ENCODE data around the gene MRPL20. TPM values are rescaled to one million over a fixed set of nuclear protein-coding genes. Genes with fewer than 3 reads are reported as not detected.
"Not testable (repeated sequence)": the region's sequence is repeated elsewhere in the genome, so short reads cannot be mapped to it uniquely, and the experiment has no call there.

Gene MRPL20
- total RNA-seq, 1 donor: 53.9 TPM

GRCh38 chr1:1370771-1371300, 36.3 kb downstream of the MRPL20 start:
- peaks cover 17% of the 10 kb centered on the region for H4K20me1 ChIP-seq (ENCODE audit: insufficient read depth, low read length)
- H3K36me3 ChIP-seq (ENCODE audit: insufficient read depth, low read length): peaks cover 6% of the 10 kb centered on the region
- H3K27me3 ChIP-seq (ENCODE audit: insufficient read depth, low read length): no peaks in the 10 kb centered on the region
- no peak overlapping the region for H3K4me3 ChIP-seq (ENCODE audit: insufficient read depth, low read length)
- no peak overlapping the region for H2AFZ ChIP-seq (ENCODE audit: low read length)
- peaks cover 4% of the 10 kb centered on the region for H3K9me3 ChIP-seq (ENCODE audit: low read depth, low read length)
- no peak overlapping the region for H3K27ac ChIP-seq (ENCODE audit: low read depth, low read length)
- TF ChIP-seq CTCF (IDR thresholded peaks at IDR 0.05; ENCODE audit: extremely low read depth, low read depth, low read length): no peak
- peak overlapping the region; percentile 33 for H3K4me2 ChIP-seq (ENCODE audit: insufficient read depth, low read length)
- DNase-seq (ENCODE audit: insufficient read length, low spot score, missing footprints): peak; percentile 47
- H3K79me2 ChIP-seq (ENCODE audit: insufficient read depth, low read length): peaks cover 32% of the 10 kb centered on the region
- peaks cover 25% of the 10 kb centered on the region for H3K4me1 ChIP-seq (ENCODE audit: insufficient read depth, low read length)

GRCh38 chr1:1370094-1370493, 37.0 kb downstream of the MRPL20 start:
- H3K4me1 ChIP-seq (ENCODE audit: insufficient read depth, low read length): peaks cover 25% of the 10 kb centered on the region
- not testable (repeated sequence) for DNase-seq (ENCODE audit: insufficient read length, low spot score, missing footprints); H3K27me3 ChIP-seq (ENCODE audit: insufficient read depth, low read length); H3K4me2 ChIP-seq (ENCODE audit: insufficient read depth, low read length); H3K4me3 ChIP-seq (ENCODE audit: insufficient read depth, low read length); H3K9me3 ChIP-seq (ENCODE audit: low read depth, low read length); H3K36me3 ChIP-seq (ENCODE audit: insufficient read depth, low read length); H2AFZ ChIP-seq (ENCODE audit: low read length); H3K27ac ChIP-seq (ENCODE audit: low read depth, low read length)
- peaks cover 32% of the 10 kb centered on the region for H3K79me2 ChIP-seq (ENCODE audit: insufficient read depth, low read length)
- H4K20me1 ChIP-seq (ENCODE audit: insufficient read depth, low read length): peaks cover 17% of the 10 kb centered on the region

GRCh38 chr1:1367315-1367714, 39.8 kb downstream of the MRPL20 start:
- no peaks in the 10 kb centered on the region for H3K27me3 ChIP-seq (ENCODE audit: insufficient read depth, low read length)
- H3K9me3 ChIP-seq (ENCODE audit: low read depth, low read length): peaks cover 4% of the 10 kb centered on the region
- H4K20me1 ChIP-seq (ENCODE audit: insufficient read depth, low read length): peaks cover 9% of the 10 kb centered on the region
- H3K4me2 ChIP-seq (ENCODE audit: insufficient read depth, low read length): no peak overlapping the region
- H3K27ac ChIP-seq (ENCODE audit: low read depth, low read length): no peak overlapping the region
- DNase-seq (ENCODE audit: insufficient read length, low spot score, missing footprints): no peak
- no peak for TF ChIP-seq CTCF (IDR thresholded peaks at IDR 0.05; ENCODE audit: extremely low read depth, low read depth, low read length)
- H2AFZ ChIP-seq (ENCODE audit: low read length): no peak overlapping the region
- H3K4me3 ChIP-seq (ENCODE audit: insufficient read depth, low read length): no peak overlapping the region
- no peaks in the 10 kb centered on the region for H3K36me3 ChIP-seq (ENCODE audit: insufficient read depth, low read length)
- peaks cover 16% of the 10 kb centered on the region for H3K4me1 ChIP-seq (ENCODE audit: insufficient read depth, low read length)
- H3K79me2 ChIP-seq (ENCODE audit: insufficient read depth, low read length): peaks cover 6% of the 10 kb centered on the region

GRCh38 chr1:1366699-1367066, 40.4 kb downstream of the MRPL20 start:
- Histone ChIP-seq H3K4me2 (ENCODE audit: insufficient read depth, low read length) (no peak overlapping the region), H4K20me1 (ENCODE audit: insufficient read depth, low read length) (peaks cover 3% of the 10 kb centered on the region), H3K4me3 (ENCODE audit: insufficient read depth, low read length) (no peak overlapping the region), H3K9me3 (ENCODE audit: low read depth, low read length) (peaks cover 4% of the 10 kb centered on the region), H3K36me3 (ENCODE audit: insufficient read depth, low read length) (no peaks in the 10 kb centered on the region), H3K79me2 (ENCODE audit: insufficient read depth, low read length) (peaks cover 1% of the 10 kb centered on the region), H2AFZ (ENCODE audit: low read length) (no peak overlapping the region), H3K27ac (ENCODE audit: low read depth, low read length) (no peak overlapping the region), H3K27me3 (ENCODE audit: insufficient read depth, low read length) (no peaks in the 10 kb centered on the region), H3K4me1 (ENCODE audit: insufficient read depth, low read length) (peaks cover 19% of the 10 kb centered on the region)
- DNase-seq (ENCODE audit: insufficient read length, low spot score, missing footprints): no peak
- TF ChIP-seq CTCF (IDR thresholded peaks at IDR 0.05; ENCODE audit: extremely low read depth, low read depth, low read length): no peak
